Right lung (tissue), 10 donors: ENCODE data around the gene C6orf118. TPM values are rescaled to one million over a fixed set of nuclear protein-coding genes. Genes with fewer than 3 reads are reported as not detected.

Source experiments
- DNase-seq, 2 donors: peaks; one replicate each; pipeline ENCODE4 v3.0.0-alpha.2; 2013
- long read RNA-seq, 8 donors: transcript quantifications; one replicate each; lab custom pipeline, GENCODE V29; 2026
- polyA plus RNA-seq, 5 donors: library from polyadenylated mRNA; unstranded; fragments of 120-200 nt; gene quantifications; one replicate each; pipeline versions ENCODE4 v1.2.1 to v1.2.3, GENCODE V29; 2013; ENCODE audit warnings: inconsistent platforms in 1 of 5, low replicate concordance in 1 of 5; ENCODE audit not compliant: insufficient read length in 5 of 5, insufficient read depth in 1 of 5

Gene C6orf118
- 1 to 10 TPM; 1.6 to 6.4 (median 5.1) TPM for polyA plus RNA-seq
- long read RNA-seq, donor 1: 0 reads
- long read RNA-seq, donor 2: 0 reads
- long read RNA-seq, donor 3, partial matches to known transcripts: 0 of 2 reads
- long read RNA-seq, donor 3, other reads (novel, unspliced or antisense): 0 of 2 reads
- long read RNA-seq, donor 4: 0 reads
- long read RNA-seq, donor 5: 0 reads
- long read RNA-seq, donor 6: 0 reads
- long read RNA-seq, donor 7: 0 reads
- long read RNA-seq, donor 8: 0 reads

DNA sequence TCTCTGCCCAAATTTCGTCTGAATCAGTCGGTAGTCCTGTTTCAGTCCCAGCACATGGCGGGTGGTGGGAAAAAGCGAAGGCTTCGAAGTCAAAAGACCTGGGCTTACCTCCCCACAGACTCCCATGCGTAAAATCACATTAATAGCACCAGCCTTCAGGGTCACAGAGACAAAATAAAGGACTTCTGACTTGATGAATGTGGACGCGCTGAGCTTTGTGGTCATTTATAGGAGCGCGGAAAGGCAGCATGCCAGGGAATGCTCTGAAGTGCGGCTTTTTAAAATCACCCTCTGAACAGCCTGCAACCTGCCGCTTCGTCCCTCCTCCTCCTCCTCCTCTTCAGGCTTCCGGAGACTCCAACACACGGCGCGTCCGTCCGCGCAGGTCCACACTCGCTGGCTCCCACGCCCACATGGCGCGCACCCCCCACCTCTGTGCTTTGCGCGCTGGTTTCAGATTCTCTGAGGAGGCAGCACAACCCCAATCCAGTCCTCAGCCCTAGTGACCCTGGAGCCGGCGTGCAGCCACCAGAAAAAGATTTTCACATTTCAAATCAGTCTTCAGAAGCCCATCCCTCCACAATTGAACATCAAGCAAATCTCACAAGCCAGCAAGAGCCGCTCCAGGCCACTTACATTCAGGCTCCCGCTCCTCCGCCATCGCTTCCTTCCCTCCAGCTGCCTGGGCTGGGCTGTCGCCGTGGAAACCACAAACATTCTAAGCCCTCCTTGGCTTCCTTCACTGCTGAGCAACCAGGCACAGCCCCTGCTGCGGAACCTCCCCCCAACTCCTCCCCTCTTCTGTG lies at the start of gene C6orf118:
Gene C6orf118 (minus strand): TSS at position 680 of the 806 bp plus-strand sequence. CDS start 19 bp downstream, at position 661.
- peak; percentile 84 to 88 for DNase-seq

DNA sequence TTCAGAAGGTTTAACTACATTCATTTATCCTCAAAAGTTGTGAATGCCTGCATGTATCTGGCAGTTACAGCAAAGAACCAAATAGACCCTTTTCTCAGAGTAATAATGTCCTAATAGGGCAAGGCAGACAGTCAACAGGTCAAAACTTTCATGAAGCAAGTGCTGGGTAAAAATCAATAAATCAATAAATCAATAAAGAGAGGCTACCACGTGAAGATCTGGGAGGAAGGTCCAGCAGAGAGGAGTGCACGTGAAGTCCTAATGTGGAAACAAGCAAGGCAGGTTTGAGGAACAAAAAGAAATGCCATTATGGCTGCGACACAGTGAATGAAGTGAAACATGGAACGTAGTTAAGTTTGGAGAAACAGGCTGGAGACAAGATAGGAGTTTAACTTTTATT lies 36.3 kb upstream of the C6orf118 start:
- no peak for DNase-seq

DNA sequence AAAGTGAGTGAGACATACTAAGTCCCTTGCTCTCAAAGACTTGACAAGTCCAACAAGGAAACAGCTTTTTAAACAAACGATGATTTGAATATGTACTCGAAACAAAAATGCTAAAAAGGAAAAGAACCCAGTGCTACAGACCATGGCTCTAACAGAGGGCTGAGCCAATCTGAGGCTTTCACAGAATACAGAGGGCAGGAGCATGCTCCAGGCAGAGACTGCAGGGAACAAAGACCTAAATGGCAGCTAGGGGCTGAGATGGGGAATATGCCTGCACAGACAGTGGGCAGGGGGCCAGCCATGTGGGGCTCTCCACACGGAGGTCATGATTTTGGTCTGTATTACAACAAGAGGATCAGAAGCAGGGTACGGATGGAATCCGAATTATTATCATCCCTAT lies 31.1 kb upstream of the C6orf118 start:
- no peak for DNase-seq

DNA sequence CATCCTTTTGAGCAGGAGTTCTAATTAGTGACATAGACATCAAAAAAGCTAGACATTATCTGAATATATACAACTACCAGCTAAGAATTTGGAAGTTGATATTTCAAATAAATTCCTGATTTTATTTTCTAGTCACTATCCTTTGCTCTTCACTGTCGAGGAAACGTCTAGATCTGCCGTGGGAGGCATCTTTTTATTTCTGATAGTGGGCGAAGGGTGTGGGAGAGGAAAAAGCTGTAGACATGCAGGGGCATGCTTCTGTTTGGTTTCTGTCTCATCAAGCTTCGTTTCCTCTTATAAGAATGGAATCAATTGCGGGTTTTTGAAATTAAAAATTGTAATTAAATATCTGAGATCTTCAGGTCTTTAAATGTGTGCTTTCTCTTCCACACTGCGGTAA lies 16.2 kb upstream of the C6orf118 start:
- no peak for DNase-seq

DNA sequence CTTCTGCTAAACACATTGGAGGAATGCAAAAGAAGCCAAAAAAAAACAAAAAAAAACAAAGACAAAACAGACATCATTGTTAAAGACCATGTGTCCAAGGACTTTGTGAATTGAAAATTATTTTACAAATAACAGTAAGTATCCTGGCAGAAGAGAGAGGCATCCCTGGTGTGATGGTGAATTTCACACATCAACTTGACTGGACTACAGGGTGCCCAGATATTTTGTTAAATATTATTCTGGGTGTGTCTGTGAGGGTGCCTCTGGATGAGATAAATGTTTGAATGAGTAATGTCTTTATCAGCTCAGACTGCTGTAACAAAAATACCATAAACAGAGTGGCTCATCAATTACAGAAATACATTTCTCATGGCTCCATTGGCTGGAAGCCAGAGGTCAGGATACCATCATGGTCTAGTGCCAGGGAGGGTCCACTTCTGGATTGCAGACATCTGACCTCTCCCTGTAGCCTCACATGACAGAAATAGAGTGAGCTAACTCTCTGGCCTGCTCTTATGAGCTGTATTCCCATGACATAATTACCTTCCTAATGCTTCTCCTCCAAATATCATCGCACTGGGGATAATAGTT lies 12.2 kb upstream of the C6orf118 start:
- DNase-seq: no peak

DNA sequence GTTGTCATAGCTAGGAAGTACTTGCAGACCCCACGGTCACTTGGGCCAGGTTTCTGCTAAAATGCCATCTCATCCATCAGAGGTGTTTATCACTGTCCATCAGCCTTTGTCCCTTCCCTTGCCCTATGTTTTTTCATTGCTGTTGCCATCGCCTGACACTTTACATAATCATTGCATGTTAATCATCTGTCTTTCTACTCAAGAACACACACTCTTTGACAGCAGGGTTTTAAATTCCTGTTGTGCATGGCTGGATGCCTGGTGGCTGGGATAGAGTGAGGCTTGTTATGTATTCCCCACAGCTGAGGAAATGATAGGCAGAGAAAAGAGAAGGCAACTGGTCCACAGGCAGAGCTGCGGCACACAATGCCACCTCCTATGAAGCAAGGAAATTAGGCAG lies 11.7 kb upstream of the C6orf118 start:
- no peak for DNase-seq

DNA sequence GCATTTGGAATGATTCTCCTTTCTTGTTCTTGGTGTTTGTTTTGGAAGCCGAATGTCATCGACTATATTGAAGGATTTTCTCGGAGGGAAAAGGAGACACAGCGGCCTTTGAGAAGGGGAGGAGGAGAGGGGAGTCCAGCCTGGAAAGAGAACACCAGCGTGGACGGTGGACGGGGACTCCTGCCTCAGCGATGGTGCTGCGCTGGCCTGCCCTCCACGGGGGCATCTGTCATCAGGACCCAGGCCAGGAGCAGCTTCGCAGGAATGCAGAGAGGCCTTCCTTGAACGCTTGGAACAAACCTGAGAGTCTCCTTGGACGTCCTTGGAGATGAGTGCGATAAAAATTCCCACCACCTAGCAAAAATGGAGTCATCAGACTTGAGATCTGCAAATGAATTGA lies 8.3 kb upstream of the C6orf118 start:
- DNase-seq: no peak

DNA sequence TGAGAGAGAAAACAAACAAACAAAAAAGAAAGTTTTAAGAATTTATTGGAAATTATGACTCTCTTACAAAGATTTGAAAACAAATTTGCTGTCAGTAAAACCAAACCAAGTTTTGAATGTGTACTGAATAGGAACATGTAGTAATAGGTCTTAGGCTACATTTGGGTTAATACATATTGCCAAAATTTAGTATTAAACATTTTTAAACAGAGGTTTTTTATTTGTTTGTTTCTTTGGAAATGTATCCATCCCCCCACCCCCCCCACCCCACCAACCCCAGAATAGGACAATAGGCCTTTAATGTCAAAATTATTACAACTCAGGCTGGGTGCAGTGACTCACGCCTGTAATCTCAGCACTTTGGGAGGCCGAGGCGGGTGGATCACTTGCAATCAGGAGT lies 2.5 kb downstream of the C6orf118 start:
- no peak for DNase-seq

DNA sequence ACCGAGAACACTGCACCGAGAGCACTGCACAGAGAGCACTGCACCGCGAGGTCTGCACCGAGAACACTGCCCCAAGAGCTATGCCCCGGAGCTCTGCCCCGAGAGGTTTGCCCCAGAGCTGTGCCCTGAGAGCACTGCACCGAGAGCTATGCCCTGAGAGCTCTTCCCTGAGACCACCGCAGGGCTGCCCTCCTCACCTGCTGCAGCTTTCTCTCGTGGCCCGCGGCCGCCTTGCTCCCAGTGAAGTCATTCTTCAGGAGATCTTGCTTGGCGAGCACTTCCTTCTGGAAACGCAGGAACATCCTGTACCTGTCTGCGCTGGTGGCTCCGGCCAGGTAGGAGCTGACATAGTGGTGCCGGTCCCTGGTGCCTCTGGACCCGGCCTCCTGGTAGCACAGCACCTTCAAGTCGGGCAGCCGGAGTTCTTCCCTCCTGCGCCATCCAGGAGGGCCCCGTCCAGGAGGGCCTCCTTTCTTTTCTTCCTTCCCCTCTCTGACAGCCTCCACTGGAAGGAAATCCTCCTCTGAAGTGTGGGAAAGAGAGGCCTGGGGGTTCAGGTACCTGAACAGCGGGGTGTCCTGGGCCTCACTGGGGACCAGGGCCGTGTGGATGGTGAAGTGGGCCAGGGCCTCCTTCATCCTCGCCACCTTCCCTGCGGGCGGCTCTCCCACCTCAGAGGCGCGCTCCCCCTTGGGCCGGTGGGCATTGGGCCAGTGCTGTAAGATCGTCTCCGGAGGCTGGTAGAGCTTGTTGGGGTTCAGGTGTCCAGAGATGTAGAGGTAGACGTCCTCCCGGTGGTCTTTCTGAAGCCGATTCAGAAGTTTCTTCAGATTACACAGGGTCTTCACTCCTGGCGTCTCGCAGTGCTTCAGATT lies 7.8 kb downstream of the C6orf118 start:
- DNase-seq: no peak

DNA sequence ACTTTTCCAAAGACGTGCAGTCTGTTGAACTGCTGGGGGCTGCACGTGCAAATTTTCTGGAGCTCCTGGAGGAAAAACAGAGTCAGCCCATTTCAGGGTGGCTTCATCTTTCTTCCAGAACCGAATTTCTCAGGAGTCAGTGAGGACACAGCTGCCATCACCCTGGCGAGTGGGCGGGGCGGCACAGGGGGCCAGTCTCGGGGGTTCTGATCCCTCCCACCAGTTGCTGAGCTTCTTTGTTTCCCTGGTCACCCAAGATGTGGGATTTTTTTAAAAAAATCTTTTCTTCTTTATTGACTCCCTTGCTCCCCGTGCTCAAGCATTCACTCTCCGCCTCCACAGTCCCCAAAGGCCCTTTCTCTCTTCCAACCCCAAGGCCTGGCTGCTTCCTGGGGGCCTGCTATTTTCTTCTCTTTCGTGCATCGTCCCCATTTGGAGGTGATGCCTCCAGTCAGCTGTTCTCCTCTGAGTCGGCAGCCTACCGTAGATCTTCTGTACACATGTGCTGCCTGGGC lies 8.9 kb downstream of the C6orf118 start:
- DNase-seq: no peak

DNA sequence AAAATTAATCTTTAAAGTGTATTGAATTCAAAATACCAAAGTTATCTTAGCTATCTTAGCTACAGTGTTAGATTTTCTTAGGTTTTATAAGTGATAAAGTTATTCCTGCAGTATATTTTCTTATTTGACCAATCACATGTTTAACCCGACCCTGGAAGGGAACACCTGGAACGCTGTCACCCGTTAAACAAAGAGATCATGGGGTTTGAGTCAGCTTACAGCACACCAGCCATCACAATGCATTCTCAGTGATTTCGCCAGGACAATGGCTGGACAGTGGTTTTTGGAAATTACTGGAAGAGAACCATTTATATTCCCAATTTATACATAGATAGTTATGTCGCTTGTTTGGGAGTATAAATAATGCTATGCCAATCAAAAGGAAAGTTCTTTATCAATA lies 10.5 kb downstream of the C6orf118 start:
- DNase-seq: no peak

DNA sequence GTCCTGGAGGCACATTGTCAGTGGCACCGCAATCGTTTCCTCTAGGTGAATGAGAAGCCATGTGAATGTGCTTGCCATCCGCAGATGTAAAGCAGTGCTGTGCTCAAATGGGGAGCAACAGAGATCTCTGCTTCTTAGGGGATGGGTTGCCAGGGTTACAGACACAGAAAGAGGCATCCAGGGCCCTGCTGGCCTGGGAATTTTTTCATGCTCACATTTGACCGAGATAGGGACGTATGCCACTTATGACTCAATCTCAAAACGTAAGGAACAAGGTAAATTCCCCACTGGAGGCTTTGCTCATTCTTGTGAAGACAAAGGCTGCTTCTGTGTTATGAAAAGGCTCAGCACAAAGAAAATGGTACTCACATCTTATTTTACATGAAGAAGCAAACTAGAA lies 11.0 kb downstream of the C6orf118 start:
- DNase-seq: no peak

DNA sequence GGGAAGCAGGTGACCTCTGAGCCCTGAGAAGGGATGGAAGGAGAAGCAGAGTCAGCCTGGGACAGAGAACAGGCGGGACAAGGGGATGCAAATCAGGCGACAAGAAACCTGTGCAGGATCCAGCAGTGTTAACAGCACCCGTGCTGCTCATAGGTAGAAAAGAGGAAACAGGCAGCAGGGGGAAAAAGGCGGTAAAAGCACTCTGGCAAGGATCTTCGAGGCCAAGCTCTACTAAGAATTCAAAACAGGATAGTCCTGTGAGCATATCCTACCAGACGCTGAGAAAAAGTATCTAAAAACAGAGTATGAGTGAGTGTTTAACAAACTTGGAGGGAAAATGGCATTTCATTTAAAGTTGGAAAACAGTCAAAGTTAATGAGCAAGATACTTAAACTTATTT lies 16.7 kb downstream of the C6orf118 start:
- DNase-seq: no peak

DNA sequence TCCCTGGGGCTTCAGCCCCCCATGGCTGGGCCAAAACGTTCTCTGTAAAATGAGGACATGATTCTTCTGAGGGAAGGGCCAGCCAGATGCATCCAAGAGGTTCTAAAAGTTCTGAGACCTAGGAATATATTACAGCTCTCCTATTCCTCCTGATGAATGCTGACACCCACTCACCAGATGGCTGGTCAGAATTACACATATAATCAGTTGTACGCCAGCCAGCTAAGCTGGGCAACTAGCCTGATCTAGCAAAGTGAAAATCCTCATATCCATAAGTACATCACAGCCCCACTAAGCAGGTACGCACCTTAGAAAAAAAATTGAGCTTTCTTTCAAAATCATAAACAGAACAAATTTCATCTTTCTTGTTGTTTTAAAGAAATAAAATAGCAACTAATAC lies 34.8 kb downstream of the C6orf118 start:
- no peak for DNase-seq

DNA sequence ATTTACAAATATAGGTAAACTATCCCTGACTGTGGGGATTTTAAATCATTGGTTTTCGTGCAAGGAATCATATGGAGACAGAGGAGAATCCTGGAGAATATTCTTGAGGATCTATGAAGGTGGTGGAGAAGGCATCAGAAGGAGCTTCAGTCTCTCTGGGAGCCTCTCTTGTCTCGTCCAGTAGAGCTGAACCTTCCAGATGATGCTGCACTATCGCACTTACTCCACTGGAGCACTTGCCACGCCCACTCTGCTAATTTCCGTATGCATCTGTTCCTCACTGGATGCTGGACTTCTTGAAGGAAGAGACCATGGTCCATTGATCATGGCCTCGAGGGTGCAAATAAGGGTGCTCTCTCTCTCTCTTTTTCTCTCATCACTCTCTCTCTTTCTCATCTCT lies 36.8 kb downstream of the C6orf118 start:
- no peak for DNase-seq

DNA sequence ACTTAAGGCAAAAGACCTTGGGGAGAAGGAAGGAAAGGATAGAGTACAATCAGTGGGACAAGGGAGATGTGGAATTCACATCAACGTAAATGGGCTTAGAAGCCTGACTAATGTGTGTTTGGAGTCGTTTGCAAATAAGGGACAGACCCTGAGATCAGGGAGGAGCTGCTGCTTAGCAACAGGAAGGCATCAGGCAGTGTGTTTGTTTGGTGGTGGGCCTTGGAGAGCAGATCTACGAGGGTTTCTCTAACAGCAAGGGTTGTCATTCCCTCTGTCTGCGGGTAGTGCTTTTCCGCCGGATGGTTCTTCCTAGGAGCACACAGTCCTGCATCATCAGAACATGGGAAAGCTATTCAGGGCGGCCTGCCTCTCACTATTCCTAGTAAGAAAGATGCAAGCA lies 40.4 kb downstream of the C6orf118 start:
- no peak for DNase-seq

DNA sequence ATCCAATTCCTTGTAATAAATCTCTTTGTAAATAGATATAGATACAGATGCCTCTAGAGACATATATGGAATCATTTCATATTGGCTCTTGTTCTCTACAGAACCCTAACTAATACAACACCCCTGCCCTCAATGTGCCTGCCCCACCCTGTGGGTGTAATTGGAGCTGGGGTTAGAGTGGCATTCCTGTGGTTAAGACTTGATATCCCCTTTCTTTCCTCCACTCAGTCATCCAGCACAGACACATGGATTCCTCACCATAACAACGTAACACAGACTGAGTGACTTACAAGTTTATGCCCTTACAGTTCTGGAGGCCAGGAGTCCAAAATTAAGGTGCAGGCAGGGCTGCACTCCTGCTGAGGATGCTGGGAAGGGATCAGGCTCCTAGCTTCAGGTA lies 42.8 kb downstream of the C6orf118 start:
- no peak for DNase-seq

DNA sequence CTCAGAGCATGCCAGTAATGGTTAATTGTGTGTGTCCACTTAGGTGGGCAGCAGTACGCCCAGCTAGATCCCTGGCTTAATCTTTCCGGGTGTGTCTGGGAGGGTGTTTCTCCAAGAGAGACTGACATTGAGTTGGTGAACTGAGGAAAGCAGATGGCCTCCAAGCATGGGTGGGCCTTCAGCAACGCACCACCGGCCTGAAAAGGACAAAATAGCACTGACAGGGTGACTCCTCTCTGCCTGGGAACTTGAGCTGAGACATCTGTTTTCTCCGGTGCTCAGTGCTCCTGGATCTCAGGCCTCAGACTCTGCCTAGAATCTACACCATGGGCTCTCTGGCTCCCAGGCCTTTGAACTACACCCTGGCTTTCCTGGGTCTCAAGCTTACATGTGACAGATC lies 43.2 kb downstream of the C6orf118 start:
- DNase-seq: no peak

DNA sequence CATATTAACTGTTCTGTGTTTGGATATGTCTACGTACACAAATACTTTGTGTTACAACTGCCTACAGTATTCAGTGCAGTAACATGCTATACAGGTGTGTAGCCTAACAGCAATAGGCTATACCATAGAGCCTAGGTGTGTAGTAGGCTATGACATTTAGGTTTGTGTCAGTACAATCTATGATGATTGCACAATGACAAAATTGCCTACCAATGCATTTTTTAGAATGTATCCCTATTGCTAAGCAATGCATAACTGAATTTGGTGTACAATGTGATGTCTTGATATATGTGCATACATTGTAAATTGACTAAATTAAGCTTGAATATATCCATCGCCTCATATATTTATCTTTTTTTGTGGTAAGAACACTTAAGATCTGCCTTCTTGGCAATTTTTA lies 48.9 kb downstream of the C6orf118 start:
- DNase-seq: no peak

DNA sequence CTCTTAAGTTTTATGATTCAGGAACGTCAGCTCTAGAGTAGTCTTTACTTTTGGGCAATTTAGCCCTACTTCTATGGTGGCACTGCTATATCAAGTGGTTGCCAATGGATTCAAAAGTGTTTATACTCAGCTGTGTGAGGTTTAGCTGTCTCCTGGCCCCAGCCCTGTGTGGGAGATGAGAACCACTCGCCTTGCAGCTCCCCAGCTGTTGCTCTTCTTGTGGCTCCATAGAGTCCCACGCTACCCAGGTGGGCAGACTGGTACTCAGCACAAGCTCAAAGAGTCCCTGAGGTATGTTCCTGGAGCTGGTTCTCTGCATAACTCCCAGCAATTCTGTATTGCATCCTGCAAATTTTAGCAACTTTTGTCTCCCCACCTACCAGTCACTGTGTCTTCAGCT lies 59.6 kb downstream of the C6orf118 start:
- no peak for DNase-seq

DNA sequence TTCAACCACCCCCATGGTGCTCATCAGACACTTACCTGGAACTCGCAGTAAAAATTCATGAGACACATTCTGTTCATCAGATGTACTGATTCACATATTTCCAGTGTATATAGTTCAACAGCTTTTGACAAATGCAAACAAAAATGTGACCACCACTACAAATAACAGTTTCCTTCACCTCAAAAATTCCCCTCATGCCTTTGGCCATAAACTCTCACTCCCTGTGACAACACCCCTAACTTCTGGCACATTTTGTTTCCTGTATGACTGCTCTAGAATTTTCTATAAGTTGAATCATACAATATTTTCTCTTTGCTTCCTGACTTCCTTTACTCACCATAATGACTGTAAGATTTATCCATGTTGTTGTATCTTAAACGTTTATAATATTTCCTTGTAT lies 63.7 kb downstream of the C6orf118 start:
- no peak for DNase-seq

DNA sequence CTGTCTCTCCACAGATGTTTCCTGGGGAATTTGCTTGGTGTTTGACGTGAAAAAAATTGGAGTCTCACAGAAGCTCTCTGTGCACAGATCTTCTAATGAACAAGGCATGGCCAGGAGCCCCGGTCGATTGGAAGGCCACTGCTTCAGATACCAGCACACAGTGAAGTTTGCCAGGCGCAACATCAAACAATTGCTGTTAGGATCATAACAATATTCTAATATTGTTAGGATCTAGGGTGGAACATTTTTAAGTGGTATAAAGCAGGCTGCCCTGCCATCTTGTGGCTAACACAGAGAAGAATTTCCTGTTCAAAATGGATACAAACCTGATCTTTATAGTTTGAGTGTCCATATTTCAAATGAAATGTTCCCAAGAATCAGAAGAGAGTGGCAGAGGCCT lies 64.1 kb downstream of the C6orf118 start:
- DNase-seq: no peak
